ENCODE measurements around the gene ZBTB37. TPM values are rescaled to one million over a fixed set of nuclear protein-coding genes. Genes with fewer than 3 reads are reported as not detected.
A peak's percentile ranks its signal among the peaks of the same experiment; 100 is the strongest.

ZBTB37 gene
- total and polyA plus RNA-seq, 9 of the 15 experiments (the other 6 are each of a cell fraction or from before 2014, with no cell fraction given): 1.3 to 13.9 (median 5.4) TPM

GRCh38 chr1:173917149-173917548 lies 49.0 kb downstream of the ZBTB37 start, which contains the start of gene SERPINC1 (continued):
- TF ChIP-seq, protein P1, sequence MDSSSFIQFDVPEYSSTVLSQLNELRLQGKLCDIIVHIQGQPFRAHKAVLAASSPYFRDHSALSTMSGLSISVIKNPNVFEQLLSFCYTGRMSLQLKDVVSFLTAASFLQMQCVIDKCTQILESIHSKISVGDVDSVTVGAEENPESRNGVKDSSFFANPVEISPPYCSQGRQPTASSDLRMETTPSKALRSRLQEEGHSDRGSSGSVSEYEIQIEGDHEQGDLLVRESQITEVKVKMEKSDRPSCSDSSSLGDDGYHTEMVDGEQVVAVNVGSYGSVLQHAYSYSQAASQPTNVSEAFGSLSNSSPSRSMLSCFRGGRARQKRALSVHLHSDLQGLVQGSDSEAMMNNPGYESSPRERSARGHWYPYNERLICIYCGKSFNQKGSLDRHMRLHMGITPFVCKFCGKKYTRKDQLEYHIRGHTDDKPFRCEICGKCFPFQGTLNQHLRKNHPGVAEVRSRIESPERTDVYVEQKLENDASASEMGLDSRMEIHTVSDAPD (CRISPR knock-in tag; IDR thresholded peaks at IDR 0.05): no peak
- TF ChIP-seq ATF3 (IDR thresholded peaks at IDR 0.05) (peak; percentile 26; the same call in 1 of the 2 replicates), ATF3 (CRISPR knock-in tag; conservative IDR thresholded peaks at IDR 0.05) (no peak), XRCC3 (IDR thresholded peaks at IDR 0.05) (no peak), MECOM (CRISPR knock-in tag; IDR thresholded peaks at IDR 0.05) (no peak), ZNF785 (CRISPR knock-in tag; IDR thresholded peaks at IDR 0.05) (no peak), NR2C2 (CRISPR knock-in tag; IDR thresholded peaks at IDR 0.05) (no peak), NR2C2 (tag; IDR thresholded peaks at IDR 0.05) (peak; percentile 79), EWSR1 (IDR thresholded peaks at IDR 0.05; ENCODE audit: borderline replicate concordance, low read depth, partially characterized antibody) (no peak), HDAC3 (IDR thresholded peaks at IDR 0.05; ENCODE audit: borderline replicate concordance, partially characterized antibody) (no peak), SNAPC5 (CRISPR knock-in tag; IDR thresholded peaks at IDR 0.05) (no peak), RB1 (IDR thresholded peaks at IDR 0.05; ENCODE audit: low read depth) (no peak), RBM39 (optimal IDR thresholded peaks at IDR 0.05; ENCODE audit: low read depth, low read length) (no peak), ZHX1 (conservative IDR thresholded peaks at IDR 0.05; ENCODE audit: low read length) (no peak), TAL1 (IDR thresholded peaks at IDR 0.05) (peak; percentile 32; the same call in 1 of the 2 replicates), CCAR2 (IDR thresholded peaks at IDR 0.05; ENCODE audit: low read depth, low read length) (no peak)
- TF ChIP-seq, protein P2, sequence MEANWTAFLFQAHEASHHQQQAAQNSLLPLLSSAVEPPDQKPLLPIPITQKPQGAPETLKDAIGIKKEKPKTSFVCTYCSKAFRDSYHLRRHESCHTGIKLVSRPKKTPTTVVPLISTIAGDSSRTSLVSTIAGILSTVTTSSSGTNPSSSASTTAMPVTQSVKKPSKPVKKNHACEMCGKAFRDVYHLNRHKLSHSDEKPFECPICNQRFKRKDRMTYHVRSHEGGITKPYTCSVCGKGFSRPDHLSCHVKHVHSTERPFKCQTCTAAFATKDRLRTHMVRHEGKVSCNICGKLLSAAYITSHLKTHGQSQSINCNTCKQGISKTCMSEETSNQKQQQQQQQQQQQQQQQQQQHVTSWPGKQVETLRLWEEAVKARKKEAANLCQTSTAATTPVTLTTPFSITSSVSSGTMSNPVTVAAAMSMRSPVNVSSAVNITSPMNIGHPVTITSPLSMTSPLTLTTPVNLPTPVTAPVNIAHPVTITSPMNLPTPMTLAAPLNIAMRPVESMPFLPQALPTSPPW (CRISPR knock-in tag; IDR thresholded peaks at IDR 0.05): no peak; the same call in 1 of the 2 replicates
- TF ChIP-seq, protein P3, sequence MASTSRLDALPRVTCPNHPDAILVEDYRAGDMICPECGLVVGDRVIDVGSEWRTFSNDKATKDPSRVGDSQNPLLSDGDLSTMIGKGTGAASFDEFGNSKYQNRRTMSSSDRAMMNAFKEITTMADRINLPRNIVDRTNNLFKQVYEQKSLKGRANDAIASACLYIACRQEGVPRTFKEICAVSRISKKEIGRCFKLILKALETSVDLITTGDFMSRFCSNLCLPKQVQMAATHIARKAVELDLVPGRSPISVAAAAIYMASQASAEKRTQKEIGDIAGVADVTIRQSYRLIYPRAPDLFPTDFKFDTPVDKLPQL (IDR thresholded peaks at IDR 0.05; ENCODE audit: extremely low read depth, insufficient read length): no peak
- TF ChIP-seq, protein P4, sequence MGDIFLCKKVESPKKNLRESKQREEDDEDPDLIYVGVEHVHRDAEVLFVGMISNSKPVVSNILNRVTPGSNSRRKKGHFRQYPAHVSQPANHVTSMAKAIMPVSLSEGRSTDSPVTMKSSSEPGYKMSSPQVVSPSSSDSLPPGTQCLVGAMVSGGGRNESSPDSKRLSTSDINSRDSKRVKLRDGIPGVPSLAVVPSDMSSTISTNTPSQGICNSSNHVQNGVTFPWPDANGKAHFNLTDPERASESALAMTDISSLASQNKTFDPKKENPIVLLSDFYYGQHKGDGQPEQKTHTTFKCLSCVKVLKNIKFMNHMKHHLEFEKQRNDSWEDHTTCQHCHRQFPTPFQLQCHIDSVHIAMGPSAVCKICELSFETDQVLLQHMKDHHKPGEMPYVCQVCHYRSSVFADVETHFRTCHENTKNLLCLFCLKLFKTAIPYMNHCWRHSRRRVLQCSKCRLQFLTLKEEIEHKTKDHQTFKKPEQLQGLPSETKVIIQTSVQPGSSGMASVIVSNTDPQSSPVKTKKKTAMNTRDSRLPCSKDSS (IDR thresholded peaks at IDR 0.05; ENCODE audit: low read depth, partially characterized antibody): no peak
- TF ChIP-seq, protein P5, sequence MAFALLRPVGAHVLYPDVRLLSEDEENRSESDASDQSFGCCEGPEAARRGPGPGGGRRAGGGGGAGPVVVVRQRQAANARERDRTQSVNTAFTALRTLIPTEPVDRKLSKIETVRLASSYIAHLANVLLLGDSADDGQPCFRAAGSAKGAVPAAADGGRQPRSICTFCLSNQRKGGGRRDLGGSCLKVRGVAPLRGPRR (CRISPR knock-in tag; IDR thresholded peaks at IDR 0.05): no peak

Data from K562 (cell line).